ENCODE measurements around the gene ALDH1A1. TPM values are rescaled to one million over a fixed set of nuclear protein-coding genes. Genes with fewer than 3 reads are reported as not detected.

ALDH1A1 gene
- total RNA-seq, 1 donor from 2014 or later: not detected

DNA sequence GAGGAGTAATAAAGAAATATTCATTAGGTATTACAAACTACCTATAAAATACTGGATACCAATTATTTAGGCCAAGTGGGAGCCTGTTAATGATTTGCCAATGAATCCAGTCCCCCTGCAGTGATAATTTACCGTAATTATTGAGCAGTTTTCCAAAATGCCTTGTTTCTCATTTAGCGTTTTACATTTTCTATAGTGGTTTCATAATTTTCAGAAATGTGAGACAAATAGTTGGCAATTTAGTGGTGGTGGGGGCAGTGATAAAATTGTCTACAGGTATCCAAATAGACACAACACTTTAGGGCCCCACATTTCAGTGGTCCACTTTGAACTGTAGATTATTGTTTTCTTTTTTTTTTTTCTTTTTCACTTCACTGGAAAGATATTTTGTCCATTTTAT lies 27.3 kb upstream of the ALDH1A1 start:
- intact Hi-C loops (cut with micrococcal nuclease): no loop called here

DNA sequence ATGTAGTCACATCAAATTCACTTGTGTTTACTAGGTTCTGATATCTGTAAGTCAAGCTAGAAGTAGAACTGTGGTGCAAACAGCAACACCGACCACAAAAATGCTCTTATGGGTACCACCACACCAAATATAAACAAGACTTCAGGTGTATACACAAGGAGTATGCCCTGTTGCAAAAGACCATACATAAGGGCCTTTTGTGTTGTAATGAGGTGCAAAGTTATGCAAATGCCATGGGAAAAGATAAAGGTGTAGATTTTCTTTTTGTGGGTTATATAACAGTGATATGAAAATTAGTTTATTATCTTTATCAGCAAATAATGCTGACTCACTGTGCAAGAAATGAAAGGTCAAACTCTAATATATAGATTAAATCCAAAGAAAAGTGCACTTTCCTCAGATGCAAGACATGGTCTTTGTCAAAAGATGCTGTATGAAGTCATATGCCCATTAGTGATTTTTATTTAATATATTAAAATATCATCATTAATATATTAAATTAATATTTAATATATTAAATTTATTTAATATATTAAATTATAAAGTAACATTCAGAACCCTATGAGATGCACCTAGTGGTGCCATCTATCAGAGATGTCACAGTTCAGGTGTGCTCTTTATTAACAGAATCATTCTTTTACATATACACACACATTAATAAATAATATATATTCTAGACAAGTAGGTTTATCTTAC lies 26.7 kb upstream of the ALDH1A1 start:
- intact Hi-C loops (cut with micrococcal nuclease): no loop called here

GRCh38 chr9:72978744-72979143 lies 25.9 kb upstream of the ALDH1A1 start:
- intact Hi-C loops (cut with micrococcal nuclease): no loop called here

- intact Hi-C loops (cut with micrococcal nuclease): no loop called here
These were observed 24.8 kb upstream of the ALDH1A1 start for GRCh38 chr9:72977670-72978069.

DNA sequence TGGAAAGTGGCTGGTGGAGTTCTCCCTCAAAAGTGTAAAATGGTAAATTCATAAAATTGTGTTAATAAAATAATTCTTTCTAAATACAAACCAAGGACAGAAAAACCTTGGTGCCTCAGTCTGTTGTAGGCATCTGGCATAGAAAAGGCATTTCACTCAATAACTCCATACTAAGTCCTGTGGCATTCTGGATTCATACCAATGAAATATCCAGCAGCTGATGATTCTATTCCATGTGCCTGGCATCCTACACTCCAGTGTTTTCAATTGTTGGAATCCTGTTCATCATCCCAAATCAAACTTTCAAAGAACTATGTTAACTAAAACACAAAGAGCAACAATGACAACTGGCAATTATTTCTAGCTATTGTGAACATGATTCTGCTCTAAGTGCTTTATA lies 21.6 kb upstream of the ALDH1A1 start:
- intact Hi-C loops (cut with micrococcal nuclease): no loop called here

- intact Hi-C loops (cut with micrococcal nuclease): no loop called here
These were observed 19.8 kb upstream of the ALDH1A1 start for GRCh38 chr9:72972636-72973035.

- intact Hi-C loops (cut with micrococcal nuclease): no loop called here
These were observed 18.6 kb upstream of the ALDH1A1 start for GRCh38 chr9:72971411-72971810.

DNA sequence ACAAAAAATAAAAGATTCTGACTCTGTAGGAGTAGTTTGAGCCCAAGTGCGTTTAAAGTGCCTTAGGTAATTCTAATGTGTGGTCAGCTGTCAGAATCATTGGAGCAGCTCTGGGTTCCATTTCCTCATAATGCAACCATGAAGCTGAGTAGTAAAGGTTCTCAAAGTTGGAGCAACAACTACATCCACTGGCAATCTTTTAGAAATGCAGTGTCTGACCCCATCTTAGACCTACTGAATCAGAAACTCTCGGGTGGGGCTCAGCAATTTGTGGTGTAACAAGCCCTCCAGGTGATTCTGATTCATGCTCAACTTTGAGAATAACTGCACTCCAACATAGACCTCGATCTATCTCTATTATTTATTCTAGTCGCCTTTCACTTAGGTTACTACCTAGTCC lies 7.6 kb upstream of the ALDH1A1 start:
- intact Hi-C loops (cut with micrococcal nuclease): no loop called here

DNA sequence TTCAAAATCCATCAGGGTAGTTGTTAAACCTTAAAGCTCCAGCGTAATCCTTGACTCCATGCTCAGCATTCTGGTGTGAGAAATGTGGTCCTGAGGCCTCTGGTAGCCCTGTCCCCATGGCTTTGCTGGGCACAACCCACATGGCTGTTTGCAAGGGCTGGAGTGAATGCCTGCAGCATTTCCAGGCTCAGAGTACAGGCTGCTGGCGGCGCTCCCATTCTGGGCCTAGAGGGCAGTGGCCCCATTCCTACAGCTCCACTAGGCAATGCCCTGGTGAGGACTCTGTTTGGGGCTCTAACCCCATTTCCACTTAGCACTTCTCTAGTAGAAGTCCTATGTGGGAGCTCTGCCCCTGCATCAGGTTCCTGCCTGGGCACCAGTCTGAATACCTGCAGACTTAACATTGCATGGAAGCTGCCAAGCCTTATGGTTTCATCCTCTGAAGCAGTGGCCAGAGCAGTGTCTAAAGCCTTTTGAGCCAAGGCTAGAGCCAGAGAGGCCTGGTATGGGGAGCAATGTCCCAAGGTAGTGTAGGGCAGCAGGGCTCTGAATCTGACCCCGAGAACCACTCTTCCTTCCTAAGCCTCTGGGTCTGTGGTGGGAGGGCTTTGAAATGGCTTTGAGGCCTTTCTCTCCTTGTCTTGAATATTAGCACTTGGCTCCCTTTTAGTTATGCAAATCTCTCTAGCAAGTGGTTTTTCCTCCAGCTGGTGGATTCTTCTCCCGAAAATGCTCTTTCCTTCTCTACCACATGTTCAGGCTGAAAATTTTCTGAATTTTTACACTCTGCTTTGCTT lies 5.8 kb upstream of the ALDH1A1 start:
- intact Hi-C loops (cut with micrococcal nuclease): no loop called here

DNA sequence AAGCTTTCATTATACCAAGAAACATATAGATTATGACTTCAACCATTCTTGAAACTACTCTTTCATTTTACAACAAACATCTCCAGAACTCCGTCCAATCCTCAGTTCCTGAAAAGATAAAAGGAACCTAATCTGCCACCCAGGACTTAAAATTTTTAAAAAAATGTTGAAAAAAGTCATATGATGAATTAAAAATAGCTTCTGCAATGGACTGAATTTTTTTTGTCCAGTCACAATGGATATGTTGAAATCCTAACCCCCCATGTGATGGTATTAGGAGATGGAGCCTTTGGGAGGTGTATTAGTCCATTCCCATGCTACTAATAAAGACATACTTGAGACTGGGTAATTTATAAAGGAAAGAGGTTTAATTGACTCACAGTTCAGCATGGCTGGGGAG lies 2.7 kb upstream of the ALDH1A1 start:
- intact Hi-C loops (cut with micrococcal nuclease): no loop called here

DNA sequence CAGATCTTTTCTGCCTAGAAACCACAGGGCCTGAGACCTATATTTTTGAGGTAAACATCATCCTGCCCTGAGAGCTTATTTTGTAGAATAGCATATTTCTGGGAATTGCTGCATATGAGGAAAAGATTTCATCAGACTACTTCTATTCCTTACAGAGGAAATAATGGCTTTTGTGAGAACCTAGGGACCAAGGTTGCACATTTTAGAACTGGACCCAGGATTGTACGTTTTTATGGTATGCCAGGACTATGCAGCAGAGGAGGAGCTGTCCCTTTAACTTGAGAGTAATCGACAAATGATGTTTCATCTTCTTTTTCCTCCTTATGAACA lies 2.2 kb upstream of the ALDH1A1 start:
- intact Hi-C loops (cut with micrococcal nuclease): no loop called here

- intact Hi-C loops (cut with micrococcal nuclease): no loop called here
These were observed 1.7 kb upstream of the ALDH1A1 start for GRCh38 chr9:72954431-72955125.

DNA sequence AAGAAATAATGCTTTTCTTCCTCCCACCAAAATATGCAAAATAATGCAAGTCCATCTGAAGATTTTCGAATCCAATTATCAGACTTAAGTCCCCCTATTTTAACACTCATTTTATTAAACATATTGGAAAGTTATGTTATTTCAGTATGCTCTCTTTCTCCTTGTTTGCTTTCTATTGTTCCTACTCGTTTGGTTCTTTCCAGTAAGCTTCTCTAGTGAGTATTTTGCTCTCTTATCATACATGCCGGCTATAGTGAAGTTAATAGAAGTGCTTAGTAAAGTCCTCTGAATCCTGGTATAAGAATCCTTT lies 517 bp downstream of the ALDH1A1 start:
- intact Hi-C loops (cut with micrococcal nuclease): no loop called here

- intact Hi-C loops (cut with micrococcal nuclease): no loop called here
These were observed 1.1 kb downstream of the ALDH1A1 start for GRCh38 chr9:72951520-72952380.

DNA sequence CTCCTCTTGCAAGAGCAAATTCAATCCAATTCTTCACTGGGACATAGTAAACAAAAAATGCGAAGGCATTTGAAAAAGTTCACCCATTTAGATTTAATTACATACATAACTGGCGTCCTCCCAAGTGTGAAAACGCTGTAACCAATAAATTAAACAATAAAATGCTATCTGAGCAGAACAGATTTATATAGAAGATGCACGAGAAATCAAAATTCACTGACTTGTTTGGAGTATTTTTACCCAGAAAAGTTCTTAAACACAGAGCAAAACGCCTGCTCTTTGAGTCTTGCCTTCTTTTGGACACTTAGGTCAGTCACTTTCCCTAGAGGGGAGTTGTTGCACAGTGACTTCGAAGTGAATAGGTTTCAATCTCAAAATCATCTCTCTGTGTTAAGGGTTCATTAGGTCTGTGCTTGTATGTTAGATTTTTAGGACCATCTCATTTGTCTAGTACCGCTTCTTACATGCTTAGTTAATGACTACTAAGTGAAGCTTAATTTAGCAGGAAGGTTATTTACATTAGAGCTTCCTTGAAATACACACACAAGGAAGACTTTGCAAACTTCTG lies 1.9 kb downstream of the ALDH1A1 start:
- intact Hi-C loops (cut with micrococcal nuclease): no loop called here

GRCh38 chr9:72949918-72950325 lies 2.9 kb downstream of the ALDH1A1 start:
- intact Hi-C loops (cut with micrococcal nuclease): no loop called here

GRCh38 chr9:72949244-72949582 lies 3.6 kb downstream of the ALDH1A1 start:
- intact Hi-C loops (cut with micrococcal nuclease): no loop called here

DNA sequence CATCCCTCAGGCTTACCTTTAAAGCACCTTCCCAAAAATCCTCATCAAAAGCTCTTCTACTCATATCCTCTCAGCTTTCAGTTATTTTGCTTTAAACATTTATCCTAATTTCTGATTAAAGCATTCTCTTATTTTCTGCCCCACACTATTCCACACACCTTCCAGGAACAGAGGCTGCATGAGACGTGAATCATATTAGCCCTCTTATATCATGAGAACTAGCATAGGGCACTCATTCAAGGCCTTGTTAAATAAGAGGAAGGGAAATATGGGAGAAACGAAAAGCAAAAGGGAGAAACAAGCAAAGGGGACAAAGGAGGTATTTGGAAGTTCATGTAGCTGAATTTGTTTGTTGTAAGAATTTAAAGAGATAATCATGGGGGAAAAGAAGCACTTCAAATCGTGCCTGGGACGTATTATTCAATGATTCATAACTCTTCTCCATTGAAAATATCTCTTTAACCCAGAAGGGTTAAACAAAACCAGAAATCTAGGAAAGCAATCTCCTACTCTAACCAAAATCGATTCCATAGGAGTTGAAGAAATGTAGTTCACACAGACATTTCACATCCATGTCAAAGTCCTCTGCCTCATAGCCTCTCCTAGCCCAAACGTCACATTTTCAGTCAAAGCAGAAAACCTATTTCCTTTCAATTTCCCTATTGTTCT lies 4.1 kb downstream of the ALDH1A1 start:
- intact Hi-C loops (cut with micrococcal nuclease): no loop called here

DNA sequence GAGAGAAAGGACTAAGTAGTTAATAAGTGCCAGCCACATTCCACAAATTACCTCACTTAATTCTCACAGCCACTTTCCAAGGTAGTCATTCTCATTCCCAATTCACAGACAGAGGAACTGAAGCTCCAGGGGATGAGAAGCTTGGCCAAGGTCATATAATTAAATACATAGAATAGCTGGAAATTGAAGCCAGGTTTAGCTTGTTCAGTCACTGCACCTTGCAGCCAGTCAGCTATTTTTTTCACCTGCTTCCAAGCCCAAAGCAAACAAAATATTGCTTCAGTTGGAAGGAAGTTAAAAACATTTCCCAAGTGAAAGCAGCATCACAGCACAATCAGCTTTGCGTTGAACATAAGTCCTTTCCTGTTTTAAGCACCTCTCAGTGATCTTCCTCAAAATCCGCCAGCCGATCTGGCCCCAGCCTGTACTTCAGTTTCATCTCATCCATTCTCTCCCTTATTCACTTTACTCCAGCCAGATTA lies 4.8 kb downstream of the ALDH1A1 start:
- intact Hi-C loops (cut with micrococcal nuclease): no loop called here

- intact Hi-C loops (cut with micrococcal nuclease): no loop called here
These were observed 6.0 kb downstream of the ALDH1A1 start for GRCh38 chr9:72946821-72947220.

- intact Hi-C loops (cut with micrococcal nuclease): no loop called here
These were observed 6.5 kb downstream of the ALDH1A1 start for GRCh38 chr9:72946318-72946717.

All from T-helper 1 cell treated with Interleukin-12 subunit alpha and Interleukin-12 subunit beta and Interleukin-4 antibody, amounts not matched to agents 30 ng/mL and 1 ng/mL, for 36 hours (primary cell).